Measurements from ENCODE around the gene ANKRD13A. TPM values are rescaled to one million over a fixed set of nuclear protein-coding genes. Genes with fewer than 3 reads are reported as not detected.

ANKRD13A gene
- total and polyA plus RNA-seq, 2 donors (not counting 1 experiment from before 2014, with no cell fraction given) = 150 to 185 TPM

DNA sequence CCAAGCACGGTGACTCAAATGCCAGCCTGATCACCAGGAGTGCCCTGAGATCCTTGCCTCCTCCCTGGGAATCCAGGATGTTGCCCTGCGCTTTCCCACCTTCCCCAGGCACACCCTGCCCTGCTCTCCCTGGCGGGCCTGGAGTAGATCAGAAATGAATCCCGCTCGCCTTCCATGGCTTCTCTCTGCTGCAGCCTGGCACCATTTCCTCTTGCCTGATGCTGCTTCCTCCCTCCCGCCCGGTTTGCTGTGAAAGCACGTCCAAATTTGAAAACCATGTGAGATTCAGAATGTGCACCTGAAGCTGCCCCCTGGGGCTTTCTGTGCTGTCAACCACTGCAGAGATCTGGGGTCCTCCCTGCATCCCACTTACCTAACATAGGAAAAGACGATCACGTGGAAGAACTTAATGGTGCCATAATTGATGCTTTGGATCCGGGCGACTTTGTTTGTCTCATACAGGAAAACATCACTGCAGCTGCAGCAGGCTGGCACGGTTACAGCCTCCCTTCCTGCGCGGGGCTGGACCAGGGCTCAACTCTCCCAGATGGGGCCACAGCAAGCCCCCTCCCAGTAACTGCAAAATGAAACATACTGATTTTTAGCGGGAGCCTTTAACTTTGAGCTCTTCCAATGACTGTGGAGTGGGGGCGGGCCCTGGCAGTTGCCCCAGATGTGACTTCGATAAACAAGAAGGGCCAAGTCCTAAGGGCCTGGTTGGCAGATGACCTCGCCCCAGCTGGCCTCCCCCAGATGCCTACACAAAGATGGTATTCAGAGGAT is 74.0 kb downstream of the ANKRD13A start:
- Histone ChIP-seq H3K9ac (ENCODE audit: low read length) (peak overlapping the region; percentile 35), H2AFZ (ENCODE audit: insufficient read depth, low read depth, low read length, poor library complexity, severe bottlenecking) (peak overlapping the region; percentile 80), H3K4me1 (ENCODE audit: control insufficient read depth in 2 of 2, insufficient read depth in 2 of 2, low read length in 2 of 2) (peaks cover 10 to 12% of the 10 kb centered on the region in 2 donors), H3K36me3 (replicated peaks in 1 of 2; ENCODE audit: control extremely low read depth in 1 of 2, control insufficient read depth in 1 of 2, extremely low read depth in 1 of 2, insufficient read depth in 2 of 2, low read length in 1 of 2) (no peaks in the 10 kb centered on the region), H3K27me3 (replicated peaks in 1 of 4; ENCODE audit: control extremely low read depth in 1 of 4, control insufficient read depth in 3 of 4, insufficient read depth in 4 of 4, low read length in 3 of 4) (no peaks in the 10 kb centered on the region), H4K20me1 (ENCODE audit: control insufficient read depth, insufficient read depth, low read length, poor library complexity, severe bottlenecking) (no peaks in the 10 kb centered on the region), H3K4me3 (ENCODE audit: control extremely low read depth in 1 of 5, extremely low read depth in 1 of 5, insufficient read depth in 1 of 5, low read depth in 2 of 5, low read length in 4 of 5) (peak overlapping the region in 4 of 5 experiments; percentile 12 to 46 (median 36)), H3K27ac (ENCODE audit: low read length in 2 of 2) (no peak overlapping the region), H3K79me2 (ENCODE audit: control insufficient read depth, insufficient read depth, low read length) (no peaks in the 10 kb centered on the region), H3K9me3 (ENCODE audit: control extremely low read depth in 1 of 3, control insufficient read depth in 2 of 3, insufficient read depth in 1 of 3, low read length in 2 of 3) (no peaks in the 10 kb centered on the region), H3K4me2 (replicated peaks; ENCODE audit: low read depth, low read length, poor library complexity, severe bottlenecking) (peak overlapping the region; percentile 65)
- Mint-ChIP-seq H3K4me1 (peaks cover 14% of the 10 kb centered on the region), H3K27ac (peak overlapping the region; percentile 53), H3K9me3 (ENCODE audit: insufficient read depth) (no peaks in the 10 kb centered on the region), H3K4me3 (peak overlapping the region; percentile 88), H3K27me3 (no peaks in the 10 kb centered on the region)
- DNase-seq = peak; percentile 29
- peak; percentile 39 for ATAC-seq (ENCODE audit: low read depth)
- ChIA-PET POLR2A (interaction anchor here (0.8 kb wide), 1 partner anchor 12 kb away, joined by 3 read pairs; no protein-coding TSS in a partner anchor), CTCF (interaction anchor here (1.0 kb wide), 1 partner anchor 358 kb away, joined by 3 read pairs; no protein-coding TSS in a partner anchor)
- WGBS (ENCODE audit: insufficient coverage) = 9% methylated on average over 19 of the region's 19 CpGs
- no peak for TF ChIP-seq CTCF (IDR thresholded peaks at IDR 0.05)
- no peak for TF ChIP-seq EZH2 (IDR thresholded peaks at IDR 0.05; ENCODE audit: borderline replicate concordance, insufficient read depth, low read depth, low read length, poor library complexity, severe bottlenecking)
- intact Hi-C loops (cut with micrococcal nuclease) = no loop called here

- no peak for TF ChIP-seq CTCF (IDR thresholded peaks at IDR 0.05)
- no peak for TF ChIP-seq EZH2 (IDR thresholded peaks at IDR 0.05; ENCODE audit: borderline replicate concordance, insufficient read depth, low read depth, low read length, poor library complexity, severe bottlenecking)
- Mint-ChIP-seq H3K27me3 (no peaks in the 10 kb centered on the region), H3K9me3 (ENCODE audit: insufficient read depth) (no peaks in the 10 kb centered on the region), H3K4me1 (peaks cover 18% of the 10 kb centered on the region), H3K4me3 (no peak overlapping the region), H3K27ac (peak overlapping the region; percentile 50)
- Histone ChIP-seq H3K4me2 (replicated peaks; ENCODE audit: low read depth, low read length, poor library complexity, severe bottlenecking) (no peak overlapping the region), H3K79me2 (ENCODE audit: control insufficient read depth, insufficient read depth, low read length) (no peaks in the 10 kb centered on the region), H3K4me1 (ENCODE audit: control insufficient read depth in 2 of 2, insufficient read depth in 2 of 2, low read length in 2 of 2) (peaks cover 13 to 16% of the 10 kb centered on the region in 2 donors), H3K27me3 (replicated peaks in 1 of 4; ENCODE audit: control extremely low read depth in 1 of 4, control insufficient read depth in 3 of 4, insufficient read depth in 4 of 4, low read length in 3 of 4) (no peaks in the 10 kb centered on the region), H3K36me3 (replicated peaks in 1 of 2; ENCODE audit: control extremely low read depth in 1 of 2, control insufficient read depth in 1 of 2, extremely low read depth in 1 of 2, insufficient read depth in 2 of 2, low read length in 1 of 2) (no peaks in the 10 kb centered on the region), H3K9me3 (ENCODE audit: control extremely low read depth in 1 of 3, control insufficient read depth in 2 of 3, insufficient read depth in 1 of 3, low read length in 2 of 3) (no peaks in the 10 kb centered on the region), H3K27ac (ENCODE audit: low read length in 2 of 2) (no peak overlapping the region), H3K4me3 (ENCODE audit: control extremely low read depth in 1 of 5, extremely low read depth in 1 of 5, insufficient read depth in 1 of 5, low read depth in 2 of 5, low read length in 4 of 5) (no peak overlapping the region), H4K20me1 (ENCODE audit: control insufficient read depth, insufficient read depth, low read length, poor library complexity, severe bottlenecking) (no peaks in the 10 kb centered on the region), H3K9ac (ENCODE audit: low read length) (no peak overlapping the region), H2AFZ (ENCODE audit: insufficient read depth, low read depth, low read length, poor library complexity, severe bottlenecking) (peak overlapping the region; percentile 80)
- ChIA-PET POLR2A (interaction anchor here (0.6 kb wide), 1 partner anchor 61 kb away, joined by 3 read pairs; no protein-coding TSS in a partner anchor), CTCF (interaction anchor here (1.0 kb wide), 1 partner anchor 357 kb away, joined by 3 read pairs; no protein-coding TSS in a partner anchor)
- DNase-seq (no peak), ATAC-seq (ENCODE audit: low read depth) (no peak)
- intact Hi-C loops (cut with micrococcal nuclease) = no loop called here
- 100% methylated on average over 2 of the region's 5 CpGs for WGBS (ENCODE audit: insufficient coverage)
Measured at GRCh38 chr12:110074089-110074488, 74.9 kb downstream of the ANKRD13A start.
